ENCODE results near the gene NRG2. TPM values are rescaled to one million over a fixed set of nuclear protein-coding genes. Genes with fewer than 3 reads are reported as not detected.

The NRG2 gene
- total RNA-seq, 3 donors from 2014 or later (not counting 1 experiment from before 2014, with no cell fraction given), result 0.21 to 0.50 (median 0.40) TPM

- H3K9me3 ChIP-seq (ENCODE audit: control insufficient read depth, insufficient read depth, low read length), result no peaks in the 10 kb centered on the region
- no peak overlapping the region for H3K27ac ChIP-seq (ENCODE audit: low read length)
- intact Hi-C loops (cut with micrococcal nuclease), result loop anchor here (5.0 kb wide), 1 partner anchor 66 kb away; no protein-coding TSS in a partner anchor
- H3K36me3 ChIP-seq (ENCODE audit: control insufficient read depth, insufficient read depth, low read length), result no peaks in the 10 kb centered on the region
- no peaks in the 10 kb centered on the region for H3K9me3 Mint-ChIP-seq
- no peak overlapping the region for H3K27ac Mint-ChIP-seq
- H3K27me3 Mint-ChIP-seq (ENCODE audit: low read depth in 2 of 2), result peaks cover 26 to 30% of the 10 kb centered on the region in 2 donors
- 72% methylated on average over 2 of the region's 2 CpGs for WGBS (ENCODE audit: insufficient coverage)
- peaks cover 22% of the 10 kb centered on the region for H3K27me3 ChIP-seq (ENCODE audit: control insufficient read depth, insufficient read depth, low read length)
- peaks cover 38 to 40% of the 10 kb centered on the region in 2 donors for H3K4me1 Mint-ChIP-seq
- ATAC-seq, result no peak
- H3K36me3 Mint-ChIP-seq, result no peaks in the 10 kb centered on the region
- DNase-seq, result no peak
- no peak overlapping the region for H3K4me3 ChIP-seq (ENCODE audit: low read length)
- peaks cover 49% of the 10 kb centered on the region for H3K4me1 ChIP-seq (ENCODE audit: control insufficient read depth, insufficient read depth, low read length)
- no peak overlapping the region for H3K4me3 Mint-ChIP-seq
- no peak for TF ChIP-seq CTCF (IDR thresholded peaks at IDR 0.05)
Observed at GRCh38 chr5:139901251-139901575, 141.9 kb downstream of the NRG2 start.

- Mint-ChIP-seq H3K36me3 (no peaks in the 10 kb centered on the region), H3K27me3 (ENCODE audit: low read depth in 2 of 2) (peaks cover 26 to 30% of the 10 kb centered on the region in 2 donors)
- H3K27ac ChIP-seq (ENCODE audit: low read length), result no peak overlapping the region
Observed at GRCh38 chr5:139900546-139901250, 142.4 kb downstream of the NRG2 start.

GRCh38 chr5:139898981-139899380 lies 144.1 kb downstream of the NRG2 start:
- DNase-seq (no peak), ATAC-seq (no peak)
- no peaks in the 10 kb centered on the region for H3K9me3 ChIP-seq (ENCODE audit: control insufficient read depth, insufficient read depth, low read length)
- H3K27me3 Mint-ChIP-seq (ENCODE audit: low read depth in 2 of 2), result peaks cover 25 to 26% of the 10 kb centered on the region in 2 donors
- no peak overlapping the region for H3K4me3 ChIP-seq (ENCODE audit: low read length)
- TF ChIP-seq CTCF (IDR thresholded peaks at IDR 0.05), result no peak
- no peak overlapping the region for H3K27ac ChIP-seq (ENCODE audit: low read length)
- peaks cover 11% of the 10 kb centered on the region for H3K27me3 ChIP-seq (ENCODE audit: control insufficient read depth, insufficient read depth, low read length)
- WGBS (ENCODE audit: insufficient coverage), result 88% methylated on average over 2 of the region's 2 CpGs
- H3K36me3 Mint-ChIP-seq, result no peaks in the 10 kb centered on the region
- H3K27ac Mint-ChIP-seq, result no peak overlapping the region
- peaks cover 38 to 40% of the 10 kb centered on the region in 2 donors for H3K4me1 Mint-ChIP-seq
- H3K4me1 ChIP-seq (ENCODE audit: control insufficient read depth, insufficient read depth, low read length), result peaks cover 42% of the 10 kb centered on the region
- H3K4me3 Mint-ChIP-seq, result peak overlapping the region; percentile 25
- no peaks in the 10 kb centered on the region for H3K9me3 Mint-ChIP-seq
- intact Hi-C loops (cut with micrococcal nuclease), result no loop called here
- no peaks in the 10 kb centered on the region for H3K36me3 ChIP-seq (ENCODE audit: control insufficient read depth, insufficient read depth, low read length)

More at GRCh38 chr5:139900546-139901250, 142.4 kb downstream of the NRG2 start:
- whole genome bisulfite sequencing (ENCODE audit: insufficient coverage), result 85% methylated on average over 3 of the region's 3 CpGs
- DNase-seq (no peak), ATAC-seq (no peak)
- Histone ChIP-seq H3K27me3 (ENCODE audit: control insufficient read depth, insufficient read depth, low read length) (peaks cover 22% of the 10 kb centered on the region), H3K4me1 (ENCODE audit: control insufficient read depth, insufficient read depth, low read length) (peaks cover 50% of the 10 kb centered on the region), H3K36me3 (ENCODE audit: control insufficient read depth, insufficient read depth, low read length) (no peaks in the 10 kb centered on the region), H3K4me3 (ENCODE audit: low read length) (no peak overlapping the region), H3K9me3 (ENCODE audit: control insufficient read depth, insufficient read depth, low read length) (no peaks in the 10 kb centered on the region)
- no peak for TF ChIP-seq CTCF (IDR thresholded peaks at IDR 0.05)
- intact Hi-C loops (cut with micrococcal nuclease), result loop anchor here (5.0 kb wide), 1 partner anchor 67 kb away; no protein-coding TSS in a partner anchor
- Mint-ChIP-seq H3K4me1 (peaks cover 38 to 40% of the 10 kb centered on the region in 2 donors), H3K9me3 (no peaks in the 10 kb centered on the region), H3K4me3 (no peak overlapping the region), H3K27ac (no peak overlapping the region)
